Activated CD8-positive, alpha-beta T cell treated with anti-CD3 and anti-CD28 coated beads, Interleukin-2, amount 10 ng/mL, durations not matched to agents 7 days and 5 days (primary cell): Measurements from ENCODE around the gene BUD13. TPM values are rescaled to one million over a fixed set of nuclear protein-coding genes. Genes with fewer than 3 reads are reported as not detected.
"Not testable (repeated sequence)": the region's sequence is repeated elsewhere in the genome, so short reads cannot be mapped to it uniquely, and the experiment has no call there.

ENCODE experiments used
- ATAC-seq: fragments of 150-1000 bp; cut with Tn5 transposase; one replicate; pipeline ENCODE4 v1.10.0; 2021; ENCODE audit warnings: moderate library complexity
- CTCF ChIA-PET: fragments of 350-600 bp; sonication (Branson Sonifier 250); formaldehyde crosslinking; loops from one replicate; lab custom pipeline; 2021; ENCODE audit warnings: antibody characterized with exemption; lab: Charles Lee
- POLR2A ChIA-PET: fragments of 350-600 bp; sonication (Branson Sonifier 250); formaldehyde crosslinking; loops from one replicate; lab custom pipeline; 2021; ENCODE audit warnings: antibody characterized with exemption; lab: Charles Lee
- DNase-seq: peaks from one replicate; pipeline ENCODE4 v3.0.0-alpha.2; 2020
- H3K27ac Mint-ChIP-seq: one replicate; pipeline ENCODE4 v1.8.0; 2021; ENCODE audit warnings: mild to moderate bottlenecking, mixed read lengths
- H3K27me3 Mint-ChIP-seq: one replicate; pipeline ENCODE4 v1.8.0; 2021; ENCODE audit warnings: low read depth, mixed read lengths
- H3K36me3 Mint-ChIP-seq: one replicate; pipeline ENCODE4 v1.8.0; 2021; ENCODE audit warnings: low read depth, mixed read lengths
- H3K4me1 Mint-ChIP-seq: one replicate; pipeline ENCODE4 v1.8.0; 2021; ENCODE audit warnings: low read depth, mixed read lengths
- H3K4me3 Mint-ChIP-seq: one replicate; pipeline ENCODE4 v1.8.0; 2021; ENCODE audit warnings: mild to moderate bottlenecking, mixed read lengths
- H3K9me3 Mint-ChIP-seq: one replicate; pipeline ENCODE4 v1.8.0; 2022; ENCODE audit warnings: mixed read lengths; ENCODE audit not compliant: insufficient read depth
- total RNA-seq, 2 experiments: library from RNA; stranded (reverse); gene quantifications; one replicate each; pipeline ENCODE4 v1.2.3, GENCODE V29; 2021

The BUD13 gene
- total RNA-seq, 2 experiments from 2014 or later: 36.3 to 39.5 TPM

DNA sequence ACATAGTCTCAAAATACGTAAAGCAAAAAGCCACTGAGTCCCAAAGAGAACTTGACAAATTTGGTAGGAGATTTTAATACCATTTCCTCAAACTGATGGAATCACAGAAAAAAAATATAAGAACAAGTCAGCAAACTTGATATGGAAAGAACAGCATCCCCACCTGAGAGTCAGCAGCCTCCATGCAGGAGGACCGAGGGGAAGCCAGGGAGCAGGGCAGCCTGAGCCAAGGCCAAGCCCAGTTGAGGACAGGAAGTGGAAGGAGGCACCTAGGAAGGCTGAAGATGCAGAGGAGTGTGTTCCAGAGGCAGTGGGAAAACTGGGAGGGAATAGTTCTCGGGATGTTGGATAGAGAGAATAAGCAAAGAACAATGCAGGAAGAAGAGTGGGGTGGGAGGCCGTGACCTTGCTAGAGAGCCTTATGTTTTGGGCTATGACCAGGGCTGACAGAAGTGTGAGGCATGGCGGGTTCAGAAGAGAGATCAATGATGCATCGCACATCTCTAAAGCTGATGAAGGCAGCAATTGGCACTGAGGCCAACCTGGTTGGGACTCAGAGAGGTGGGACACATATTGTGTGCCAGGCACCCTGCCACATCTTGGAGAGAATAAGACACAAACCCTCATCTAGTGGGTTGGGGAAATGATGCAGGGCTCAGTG lies 34.9 kb upstream of the BUD13 start:
- DNase-seq (no peak), ATAC-seq (no peak)
- no peak overlapping the region for H3K4me3 Mint-ChIP-seq
- H3K36me3 Mint-ChIP-seq: no peaks in the 10 kb centered on the region
- H3K27me3 Mint-ChIP-seq: peaks cover 14% of the 10 kb centered on the region
- H3K9me3 Mint-ChIP-seq: no peaks in the 10 kb centered on the region
- ChIA-PET CTCF (interaction anchor here (1.9 kb wide), 1 partner anchor 17 kb away, joined by 6 read pairs; the partner anchor contains the start of gene APOA5), POLR2A (interaction anchor here (0.5 kb wide), 1 partner anchor 367 kb away, joined by 3 read pairs; no protein-coding TSS in a partner anchor)
- no peak overlapping the region for H3K27ac Mint-ChIP-seq
- no peaks in the 10 kb centered on the region for H3K4me1 Mint-ChIP-seq

DNA sequence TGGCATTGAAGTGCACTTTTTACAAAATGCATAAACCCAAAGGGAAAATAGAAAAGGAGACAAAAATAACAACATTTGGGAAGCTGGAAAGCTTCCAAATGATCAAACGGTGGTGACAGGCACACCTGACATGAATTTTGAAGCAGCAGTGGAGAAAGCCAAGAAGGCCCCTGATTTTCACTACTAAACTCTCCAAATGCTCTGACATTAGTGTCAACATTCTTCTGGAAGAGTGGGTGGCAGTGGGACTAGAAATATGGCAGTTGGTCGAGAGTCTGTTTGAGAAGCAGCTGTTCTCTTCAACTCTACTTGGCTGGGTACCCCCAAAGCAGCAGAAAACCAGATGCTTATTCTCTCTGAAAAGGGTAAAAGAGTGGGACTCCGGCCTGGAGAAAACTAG lies 31.2 kb upstream of the BUD13 start:
- DNase-seq (no peak), ATAC-seq (no peak)
- Mint-ChIP-seq H3K4me3 (no peak overlapping the region), H3K27me3 (peaks cover 25% of the 10 kb centered on the region), H3K27ac (no peak overlapping the region), H3K9me3 (no peaks in the 10 kb centered on the region), H3K4me1 (no peaks in the 10 kb centered on the region), H3K36me3 (no peaks in the 10 kb centered on the region)
- CTCF ChIA-PET: interaction anchor here (1.0 to 3.1 kb wide), 3 partner anchors 12 to 66 kb away, joined by 3 to 13 read pairs (median 3); partner anchors contain the start of gene APOA5
- POLR2A ChIA-PET: interaction anchor here (0.9 kb wide), 1 partner anchor 9 kb away, joined by 3 read pairs; no protein-coding TSS in a partner anchor

DNA sequence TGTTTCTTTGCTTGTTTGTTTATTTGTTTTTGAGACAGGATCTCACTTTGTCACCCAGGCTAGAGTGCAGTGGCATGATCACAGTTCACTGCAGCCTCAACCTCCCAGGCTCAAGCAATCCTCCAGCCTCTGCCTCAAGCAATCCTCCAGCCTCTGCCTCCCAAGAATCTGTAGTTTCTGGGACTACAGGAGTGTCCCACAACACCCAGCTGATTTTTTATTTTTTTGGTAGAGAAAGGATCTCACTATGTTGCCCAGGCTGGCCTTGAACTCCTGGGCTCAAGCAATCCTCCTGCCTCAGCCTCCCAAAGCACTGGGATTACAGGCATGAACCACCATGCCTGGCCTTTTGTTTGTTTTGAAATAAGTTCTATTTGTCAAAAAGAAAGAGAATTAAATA lies 28.9 kb upstream of the BUD13 start:
- POLR2A ChIA-PET, ATAC-seq, H3K4me1 Mint-ChIP-seq, DNase-seq, H3K4me3 Mint-ChIP-seq, H3K9me3 Mint-ChIP-seq, H3K27ac Mint-ChIP-seq, H3K36me3 Mint-ChIP-seq: not testable (repeated sequence)
- peaks cover 21% of the 10 kb centered on the region for H3K27me3 Mint-ChIP-seq
- CTCF ChIA-PET: interaction anchor here (1.2 kb wide), 1 partner anchor 11 kb away, joined by 7 read pairs; the partner anchor contains the start of gene APOA5

DNA sequence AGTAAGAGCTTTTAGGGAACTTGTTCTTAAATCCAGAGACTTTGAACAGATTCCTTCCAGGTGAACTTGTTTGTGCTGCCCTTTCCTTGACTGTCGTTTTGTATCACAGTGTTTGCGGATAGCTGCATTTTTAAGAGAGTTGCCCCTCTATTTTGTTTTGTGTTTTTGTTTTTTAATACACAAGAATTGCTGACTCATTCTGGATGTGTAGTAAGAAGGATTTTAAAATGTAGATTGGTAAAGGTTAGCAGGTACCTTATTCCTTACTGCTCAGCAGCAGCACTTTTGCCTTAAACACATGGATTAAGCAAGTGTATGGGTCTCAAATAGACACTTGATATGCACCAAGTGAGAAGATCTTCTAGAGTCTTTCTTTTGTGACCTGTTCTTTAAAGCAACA lies 27.8 kb upstream of the BUD13 start:
- no peaks in the 10 kb centered on the region for H3K9me3 Mint-ChIP-seq
- H3K4me3 Mint-ChIP-seq: no peak overlapping the region
- H3K27me3 Mint-ChIP-seq: peaks cover 24% of the 10 kb centered on the region
- CTCF ChIA-PET: interaction anchor here (1.1 to 2.8 kb wide), 3 partner anchors 10 to 80 kb away, joined by 3 to 14 read pairs (median 7); partner anchors contain the start of gene APOA5
- no peak overlapping the region for H3K27ac Mint-ChIP-seq
- ATAC-seq: no peak
- no peaks in the 10 kb centered on the region for H3K36me3 Mint-ChIP-seq
- no peak for DNase-seq
- POLR2A ChIA-PET: no interaction called here
- H3K4me1 Mint-ChIP-seq: no peaks in the 10 kb centered on the region

DNA sequence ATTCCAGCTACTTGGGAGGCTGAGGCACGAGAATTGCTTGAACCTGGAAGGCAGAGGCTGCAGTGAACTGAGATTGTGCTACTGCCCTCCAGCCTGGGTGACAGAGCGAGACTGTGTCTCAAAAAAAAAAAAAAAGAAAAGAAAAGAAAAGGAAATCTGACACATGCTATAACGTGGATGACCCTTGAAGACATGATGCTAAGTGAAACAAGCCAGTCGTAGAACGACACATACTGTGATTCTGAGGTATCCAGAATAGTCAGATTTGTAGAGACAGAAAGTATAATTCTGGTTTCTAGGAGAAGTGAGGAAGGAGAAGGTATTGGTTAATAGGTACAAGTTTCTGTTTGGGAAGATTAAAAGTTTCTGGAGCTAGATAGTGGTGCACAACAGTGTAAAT lies 25.6 kb upstream of the BUD13 start:
- no peak overlapping the region for H3K4me3 Mint-ChIP-seq
- ATAC-seq (no peak), DNase-seq (no peak)
- H3K36me3 Mint-ChIP-seq: no peaks in the 10 kb centered on the region
- H3K27me3 Mint-ChIP-seq: peaks cover 21% of the 10 kb centered on the region
- H3K27ac Mint-ChIP-seq: no peak overlapping the region
- ChIA-PET CTCF (interaction anchor here (1.2 to 2.8 kb wide), 2 partner anchors 8 to 307 kb away, joined by 3 to 14 read pairs; partner anchors contain the start of gene APOA5), POLR2A (interaction anchor here (0.6 kb wide), 1 partner anchor 380 kb away, joined by 3 read pairs; the partner anchor contains the start of gene SIDT2)
- no peaks in the 10 kb centered on the region for H3K4me1 Mint-ChIP-seq
- H3K9me3 Mint-ChIP-seq: no peaks in the 10 kb centered on the region

DNA sequence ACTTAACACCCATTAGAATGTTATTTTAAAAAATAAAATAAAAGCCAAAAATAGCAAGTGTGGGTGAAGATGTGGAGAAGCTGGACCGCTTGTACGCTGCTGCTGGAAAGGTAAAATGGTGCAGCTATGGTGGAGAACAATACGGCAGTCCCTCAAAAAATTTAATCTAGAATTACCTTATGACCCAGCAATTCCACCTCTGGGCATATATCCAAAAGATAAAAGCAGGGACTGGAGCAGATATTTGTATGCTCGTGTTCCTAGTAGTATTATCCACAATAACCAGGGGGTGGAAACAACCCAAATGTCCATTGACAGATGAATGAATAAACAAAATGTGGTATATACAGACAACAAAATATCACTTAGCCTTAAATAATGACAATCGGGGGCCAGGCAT lies 25.0 kb upstream of the BUD13 start:
- DNase-seq (no peak), ATAC-seq (no peak)
- H3K27me3 Mint-ChIP-seq: peaks cover 20% of the 10 kb centered on the region
- H3K27ac Mint-ChIP-seq: no peak overlapping the region
- CTCF ChIA-PET: no interaction called here
- H3K9me3 Mint-ChIP-seq: no peaks in the 10 kb centered on the region
- no peaks in the 10 kb centered on the region for H3K4me1 Mint-ChIP-seq
- POLR2A ChIA-PET: no interaction called here
- no peaks in the 10 kb centered on the region for H3K36me3 Mint-ChIP-seq
- no peak overlapping the region for H3K4me3 Mint-ChIP-seq

DNA sequence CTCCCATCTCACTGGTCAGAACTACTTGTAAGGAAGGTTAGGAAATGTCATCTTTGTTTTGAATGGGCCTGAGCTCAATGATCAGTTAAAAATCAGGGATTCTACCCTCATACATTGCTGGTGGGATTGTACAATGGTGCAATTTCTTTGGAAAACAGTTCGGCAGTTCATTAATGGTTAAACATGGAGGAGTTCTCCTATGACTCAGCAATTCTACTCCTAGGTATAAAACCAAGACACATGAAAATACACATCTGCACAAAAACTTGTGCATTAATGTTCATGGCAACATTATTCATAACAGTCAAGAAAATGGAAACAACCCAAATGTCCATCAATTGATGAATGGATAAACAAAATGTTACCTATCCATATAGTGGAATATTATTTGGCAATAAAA lies 23.8 kb upstream of the BUD13 start:
- no peak overlapping the region for H3K27ac Mint-ChIP-seq
- H3K36me3 Mint-ChIP-seq: no peaks in the 10 kb centered on the region
- H3K4me3 Mint-ChIP-seq: no peak overlapping the region
- peaks cover 17% of the 10 kb centered on the region for H3K27me3 Mint-ChIP-seq
- POLR2A ChIA-PET: no interaction called here
- DNase-seq (no peak), ATAC-seq (no peak)
- CTCF ChIA-PET: interaction anchor here (7.7 to 11.1 kb wide), 2 partner anchors 39 to 56 kb away, joined by 64 to 211 read pairs; partner anchors contain the start of gene APOA1
- no peaks in the 10 kb centered on the region for H3K4me1 Mint-ChIP-seq
- no peaks in the 10 kb centered on the region for H3K9me3 Mint-ChIP-seq

DNA sequence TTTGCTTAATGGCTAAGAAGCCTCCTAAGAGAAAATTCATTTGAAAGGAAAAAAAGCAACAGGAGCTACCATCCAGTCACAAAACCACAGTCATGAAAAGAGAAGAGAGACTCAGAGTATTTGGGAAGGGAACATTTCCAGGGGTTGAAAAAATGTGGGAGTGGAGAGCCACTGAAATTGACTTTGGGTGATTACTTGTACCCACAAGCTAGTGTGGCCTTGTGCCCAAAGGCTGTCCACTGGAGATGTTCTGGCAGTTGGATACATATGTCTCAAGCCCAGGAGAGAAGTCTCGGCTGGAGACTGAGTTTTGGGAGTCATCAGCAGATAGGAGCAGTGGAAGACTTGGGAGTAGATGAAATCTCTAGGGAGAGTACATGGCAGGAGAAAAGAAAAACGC lies 22.1 kb upstream of the BUD13 start:
- DNase-seq (no peak), ATAC-seq (no peak)
- H3K9me3 Mint-ChIP-seq: no peaks in the 10 kb centered on the region
- ChIA-PET POLR2A (interaction anchor here (0.7 kb wide), 1 partner anchor 45 kb away, joined by 3 read pairs; no protein-coding TSS in a partner anchor), CTCF (interaction anchor here (3.1 to 11.1 kb wide), 3 partner anchors 40 to 311 kb away, joined by 9 to 211 read pairs (median 64); partner anchors contain the start of gene APOA1)
- H3K27ac Mint-ChIP-seq: no peak overlapping the region
- no peak overlapping the region for H3K4me3 Mint-ChIP-seq
- H3K27me3 Mint-ChIP-seq: peaks cover 12% of the 10 kb centered on the region
- no peaks in the 10 kb centered on the region for H3K36me3 Mint-ChIP-seq
- H3K4me1 Mint-ChIP-seq: peaks cover 9% of the 10 kb centered on the region

DNA sequence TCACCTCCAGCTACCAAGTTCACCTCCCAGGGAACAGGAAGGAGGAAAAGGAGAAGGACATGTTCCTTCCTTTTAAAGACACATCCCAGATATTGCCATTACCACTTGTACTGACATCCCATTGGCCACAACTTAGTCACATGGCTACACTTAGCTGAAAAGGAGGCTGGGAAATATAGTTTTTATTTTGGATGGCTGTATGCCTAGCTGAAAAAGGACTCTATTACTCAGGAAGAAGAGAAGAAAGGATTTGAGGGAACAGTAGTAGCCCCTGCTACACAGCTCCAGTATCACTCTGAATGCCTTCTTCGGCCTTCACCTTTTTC lies 20.9 kb upstream of the BUD13 start:
- POLR2A ChIA-PET: interaction anchor here (0.8 to 1.1 kb wide), 3 partner anchors 21 to 60 kb away, joined by 3 read pairs; partner anchors contain the start of gene BUD13
- peaks cover 13% of the 10 kb centered on the region for H3K4me1 Mint-ChIP-seq

DNA sequence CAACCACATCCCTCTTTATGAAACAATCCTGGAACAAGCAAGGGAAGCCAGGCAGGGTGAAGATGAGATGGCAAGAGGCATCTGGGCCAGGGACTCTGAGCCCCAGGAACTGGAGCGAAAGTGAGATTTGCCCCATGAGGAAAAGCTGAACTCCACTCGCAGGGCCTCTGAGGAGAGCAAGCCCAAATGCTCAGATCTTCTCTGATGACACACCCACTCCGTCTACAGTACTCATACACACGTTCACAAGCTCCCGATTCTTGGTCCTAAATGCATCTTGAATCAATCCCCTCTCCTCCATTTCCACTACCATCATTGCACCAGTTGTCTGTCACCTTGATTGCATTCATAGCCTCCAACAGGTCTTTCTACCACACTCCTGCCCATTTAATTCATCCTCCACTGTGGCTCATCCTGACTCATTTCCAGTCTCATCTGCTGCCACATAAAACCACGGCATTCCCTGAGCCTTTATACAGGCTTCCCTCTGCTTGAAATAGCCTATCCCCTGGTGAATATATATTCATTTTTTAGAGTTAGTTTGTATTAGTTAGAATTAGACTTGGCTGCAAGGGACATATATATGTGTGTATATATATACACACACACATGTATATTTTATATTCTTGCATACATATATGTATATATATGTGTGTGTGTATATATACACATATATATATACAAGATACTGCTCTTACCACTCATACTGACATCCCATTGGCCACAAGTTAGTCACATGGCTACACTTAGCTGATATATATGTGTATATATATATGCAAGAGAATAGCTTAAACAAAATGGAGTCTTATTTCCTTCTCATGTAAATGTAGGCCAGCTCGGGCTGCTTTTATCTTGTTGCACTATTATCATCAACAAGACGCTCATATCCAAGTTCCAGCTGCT lies 20.3 kb upstream of the BUD13 start:
- Mint-ChIP-seq H3K9me3 (no peaks in the 10 kb centered on the region), H3K36me3 (no peaks in the 10 kb centered on the region), H3K27me3 (peaks cover 9% of the 10 kb centered on the region), H3K4me1 (peaks cover 20% of the 10 kb centered on the region), H3K4me3 (no peak overlapping the region), H3K27ac (no peak overlapping the region)
- POLR2A ChIA-PET: interaction anchor here (0.8 to 1.1 kb wide), 3 partner anchors 20 to 61 kb away, joined by 3 read pairs; partner anchors contain the start of gene BUD13
- no peak for DNase-seq
- CTCF ChIA-PET: interaction anchor here (1.0 to 11.1 kb wide), 10 partner anchors 10 to 351 kb away, joined by 4 to 211 read pairs (median 11); partner anchors contain the start of genes APOA1 and PAFAH1B2
- no peak for ATAC-seq

More for the DNA sequence above, 20.9 kb upstream of the BUD13 start:
- Mint-ChIP-seq H3K36me3 (no peaks in the 10 kb centered on the region), H3K27ac (no peak overlapping the region), H3K9me3 (no peaks in the 10 kb centered on the region), H3K27me3 (peaks cover 9% of the 10 kb centered on the region), H3K4me3 (no peak overlapping the region)
- ATAC-seq (no peak), DNase-seq (no peak)
- CTCF ChIA-PET: interaction anchor here (1.0 to 11.1 kb wide), 4 partner anchors 41 to 312 kb away, joined by 4 to 211 read pairs (median 36); partner anchors contain the start of gene APOA1

DNA sequence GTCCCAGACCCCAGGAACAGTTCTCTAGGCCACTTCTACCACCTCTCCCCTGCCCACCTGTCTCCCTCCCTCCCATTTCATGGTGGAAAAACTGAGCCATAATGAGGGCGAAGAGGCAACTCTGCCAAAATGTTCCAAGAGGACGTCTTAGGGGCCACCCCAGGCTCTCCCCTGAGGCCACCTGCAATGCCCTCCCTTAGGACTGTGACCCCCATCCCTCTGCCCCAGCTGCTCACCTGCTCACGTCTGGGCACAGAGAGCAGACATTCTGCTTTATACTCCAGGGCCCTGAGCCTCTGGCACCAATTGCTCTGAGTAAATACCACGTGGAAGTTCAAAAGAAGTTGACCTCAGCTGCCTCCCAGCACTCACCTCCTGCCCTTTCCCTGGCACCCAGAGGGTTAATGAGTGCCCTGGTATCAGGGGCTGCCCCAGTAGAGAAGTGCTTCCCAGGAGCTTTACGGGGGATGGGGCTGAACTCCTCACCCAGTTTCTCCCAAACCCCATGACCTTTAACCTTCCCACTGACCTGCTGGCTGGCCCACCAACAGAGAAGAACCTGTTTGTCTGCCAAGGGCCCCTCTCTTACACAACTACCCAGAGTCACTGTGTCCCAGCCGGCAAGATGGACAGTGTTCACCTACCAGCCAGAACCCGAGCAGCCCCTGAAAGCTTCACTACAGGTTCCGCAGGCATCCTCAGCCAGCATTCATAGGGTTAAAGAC lies 19.5 kb upstream of the BUD13 start:
- H3K9me3 Mint-ChIP-seq: no peaks in the 10 kb centered on the region
- ChIA-PET POLR2A (no interaction called here), CTCF (interaction anchor here (0.6 to 11.1 kb wide), 18 partner anchors 9 to 437 kb away, joined by 3 to 211 read pairs (median 6); partner anchors contain the start of genes APOA1 and PAFAH1B2)
- H3K4me3 Mint-ChIP-seq: no peak overlapping the region
- DNase-seq (no peak), ATAC-seq (no peak)
- H3K27ac Mint-ChIP-seq: no peak overlapping the region
- peaks cover 9% of the 10 kb centered on the region for H3K27me3 Mint-ChIP-seq
- peaks cover 2% of the 10 kb centered on the region for H3K36me3 Mint-ChIP-seq
- peaks cover 20% of the 10 kb centered on the region for H3K4me1 Mint-ChIP-seq
